Fibroblast of villous mesenchyme (primary cell): ENCODE results near the gene RNF17. TPM values are rescaled to one million over a fixed set of nuclear protein-coding genes. Genes with fewer than 3 reads are reported as not detected.

ENCODE experiments used
- DNase-seq: peaks from one replicate; pipeline ENCODE4 v3.0.0-alpha.2; 2010; ENCODE audit warnings: low read depth
- H3K4me3 ChIP-seq: 2 replicates; pipeline ENCODE4 v1.5.1; 2011; ENCODE audit warnings: low read depth, mild to moderate bottlenecking, low read length
- total RNA-seq: library from RNA; depleted of rRNA; stranded (reverse); fragments of >200 nt; gene quantifications from 2 replicates; pipeline ENCODE4 v1.2.3, GENCODE V29; 2012
- TF ChIP-seq, protein P1 (sequence below): IDR thresholded peaks from 2 replicates; pipeline ENCODE4 v1.5.1; 2012; ENCODE audit warnings: low read depth, mild to moderate bottlenecking, low read length; ENCODE audit not compliant: insufficient read depth

The RNF17 gene
- total RNA-seq, 1 donor = 0.86 TPM

DNA sequence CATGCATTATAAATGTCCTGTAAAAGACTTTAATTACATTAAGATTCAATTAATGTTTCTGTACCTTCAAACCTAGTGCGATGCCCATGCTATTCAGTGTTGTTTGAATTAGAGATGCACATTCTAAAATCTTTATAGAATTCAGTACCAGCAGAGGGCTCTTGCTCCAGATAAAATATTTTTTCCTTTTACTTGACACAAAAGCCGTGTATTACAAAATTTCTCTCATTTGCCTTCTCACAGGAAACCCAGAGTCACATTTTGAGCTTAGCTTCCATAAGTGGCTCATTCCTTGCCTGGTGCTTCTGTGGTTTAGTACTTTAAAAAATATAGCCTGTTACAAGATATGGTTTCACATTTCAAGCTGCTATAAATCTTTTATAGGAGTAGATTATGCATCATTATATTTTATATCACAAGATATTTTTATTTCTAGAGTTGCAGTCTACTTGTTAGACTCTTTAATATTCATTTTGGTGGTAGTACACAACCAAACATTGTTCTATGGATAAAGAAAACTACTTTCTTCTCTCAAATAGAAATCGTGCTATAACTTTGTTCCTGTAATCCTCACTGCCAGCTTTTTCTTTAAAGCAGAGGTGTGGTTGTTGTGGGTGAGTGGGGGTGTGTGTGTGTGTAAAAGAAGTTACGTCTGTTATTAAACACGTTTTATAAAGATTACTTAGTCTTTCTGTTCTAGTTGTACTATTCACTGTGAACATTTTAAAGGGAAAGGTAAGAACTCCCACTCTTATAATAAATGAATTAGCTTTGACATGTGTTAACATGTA lies 101.4 kb downstream of the RNF17 start:
- peak; percentile 21 for DNase-seq
- TF ChIP-seq, protein P1, sequence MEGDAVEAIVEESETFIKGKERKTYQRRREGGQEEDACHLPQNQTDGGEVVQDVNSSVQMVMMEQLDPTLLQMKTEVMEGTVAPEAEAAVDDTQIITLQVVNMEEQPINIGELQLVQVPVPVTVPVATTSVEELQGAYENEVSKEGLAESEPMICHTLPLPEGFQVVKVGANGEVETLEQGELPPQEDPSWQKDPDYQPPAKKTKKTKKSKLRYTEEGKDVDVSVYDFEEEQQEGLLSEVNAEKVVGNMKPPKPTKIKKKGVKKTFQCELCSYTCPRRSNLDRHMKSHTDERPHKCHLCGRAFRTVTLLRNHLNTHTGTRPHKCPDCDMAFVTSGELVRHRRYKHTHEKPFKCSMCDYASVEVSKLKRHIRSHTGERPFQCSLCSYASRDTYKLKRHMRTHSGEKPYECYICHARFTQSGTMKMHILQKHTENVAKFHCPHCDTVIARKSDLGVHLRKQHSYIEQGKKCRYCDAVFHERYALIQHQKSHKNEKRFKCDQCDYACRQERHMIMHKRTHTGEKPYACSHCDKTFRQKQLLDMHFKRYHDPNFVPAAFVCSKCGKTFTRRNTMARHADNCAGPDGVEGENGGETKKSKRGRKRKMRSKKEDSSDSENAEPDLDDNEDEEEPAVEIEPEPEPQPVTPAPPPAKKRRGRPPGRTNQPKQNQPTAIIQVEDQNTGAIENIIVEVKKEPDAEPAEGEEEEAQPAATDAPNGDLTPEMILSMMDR = peak; percentile 24
- H3K4me3 ChIP-seq = no peak overlapping the region

DNA sequence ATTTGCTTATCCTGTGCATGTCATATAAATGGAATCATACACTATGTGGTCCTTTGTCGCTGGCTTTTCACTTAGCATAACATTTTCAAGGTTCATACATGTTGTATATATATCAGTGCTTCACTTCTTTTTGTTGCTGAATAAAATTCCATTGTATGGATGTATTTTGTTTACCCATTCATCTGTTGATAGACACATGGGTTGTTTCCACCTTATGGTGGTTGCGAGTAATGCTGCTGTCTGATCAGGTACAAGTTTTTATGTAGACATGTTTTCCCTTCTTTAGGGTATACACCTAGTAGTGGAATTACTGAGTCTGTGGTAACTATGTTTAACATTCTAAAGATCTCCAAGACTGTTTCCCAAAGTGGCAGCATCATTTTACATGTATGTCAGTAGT lies 102.5 kb downstream of the RNF17 start:
- H3K4me3 ChIP-seq = no peak overlapping the region
- no peak for DNase-seq
- TF ChIP-seq, protein P1 = no peak

DNA sequence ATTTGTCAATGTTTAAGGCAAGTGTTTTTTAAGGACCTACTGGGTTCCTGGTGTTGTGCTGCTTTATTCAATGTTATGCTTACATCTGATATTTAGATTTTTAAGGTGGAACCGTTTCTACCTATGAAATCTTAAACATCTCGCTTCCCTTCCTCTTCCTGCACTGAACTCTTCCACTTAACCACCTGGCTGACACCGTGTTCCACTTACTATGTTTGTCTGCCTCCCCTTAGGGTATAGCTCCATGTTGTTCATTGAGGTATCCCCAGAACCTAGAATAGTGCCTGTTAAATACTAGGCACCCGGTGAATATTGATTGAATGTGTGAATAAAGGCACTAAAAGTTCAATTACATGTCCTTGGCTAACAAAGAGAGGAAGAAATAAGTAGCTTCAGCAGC lies 104.9 kb downstream of the RNF17 start:
- TF ChIP-seq, protein P1 = no peak
- no peak for DNase-seq
- no peak overlapping the region for H3K4me3 ChIP-seq

DNA sequence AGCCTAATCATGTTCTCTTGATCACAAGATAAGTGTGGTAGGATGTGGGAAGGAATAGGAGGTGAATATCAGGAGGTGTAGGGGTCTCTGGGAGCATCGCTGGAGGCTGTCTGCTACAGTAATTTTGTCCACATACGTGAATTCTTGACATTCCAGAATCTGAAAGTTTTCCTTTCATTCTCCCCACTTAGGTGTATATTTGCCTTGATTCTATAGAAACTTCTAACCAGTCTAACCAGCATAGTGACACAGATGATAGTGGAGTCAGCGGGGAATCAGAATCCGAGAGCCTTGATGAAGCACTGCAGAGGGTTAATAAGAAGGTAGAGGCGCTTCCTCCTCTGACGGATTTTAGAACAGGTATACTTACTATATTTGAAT lies 106.4 kb downstream of the RNF17 start:
- TF ChIP-seq, protein P1 = no peak
- DNase-seq = no peak
- no peak overlapping the region for H3K4me3 ChIP-seq

GRCh38 chr13:24875566-24875965 lies 111.6 kb downstream of the RNF17 start:
- H3K4me3 ChIP-seq = no peak overlapping the region
- TF ChIP-seq, protein P1 = no peak
- DNase-seq = peak; percentile 77

DNA sequence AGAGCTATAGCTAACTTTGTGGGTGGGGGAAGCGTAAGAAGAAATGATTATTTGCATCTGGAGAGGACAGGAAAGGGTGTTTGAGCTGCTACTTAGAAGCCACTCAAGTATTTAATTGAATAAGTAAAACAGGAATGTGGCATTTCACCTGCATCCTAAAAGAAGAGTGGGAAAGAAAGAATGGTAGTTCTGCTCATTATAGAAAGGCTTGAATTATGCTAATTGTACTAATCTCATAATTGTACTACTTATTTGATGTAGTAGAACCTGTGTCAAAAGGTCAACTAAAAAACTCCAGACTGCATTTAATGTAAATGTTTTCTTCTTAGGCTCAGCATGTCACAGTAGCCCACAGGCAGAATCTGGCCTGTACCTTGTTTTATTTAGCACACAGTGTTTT lies 113.6 kb downstream of the RNF17 start:
- no peak overlapping the region for H3K4me3 ChIP-seq
- no peak for DNase-seq
- TF ChIP-seq, protein P1 = no peak

DNA sequence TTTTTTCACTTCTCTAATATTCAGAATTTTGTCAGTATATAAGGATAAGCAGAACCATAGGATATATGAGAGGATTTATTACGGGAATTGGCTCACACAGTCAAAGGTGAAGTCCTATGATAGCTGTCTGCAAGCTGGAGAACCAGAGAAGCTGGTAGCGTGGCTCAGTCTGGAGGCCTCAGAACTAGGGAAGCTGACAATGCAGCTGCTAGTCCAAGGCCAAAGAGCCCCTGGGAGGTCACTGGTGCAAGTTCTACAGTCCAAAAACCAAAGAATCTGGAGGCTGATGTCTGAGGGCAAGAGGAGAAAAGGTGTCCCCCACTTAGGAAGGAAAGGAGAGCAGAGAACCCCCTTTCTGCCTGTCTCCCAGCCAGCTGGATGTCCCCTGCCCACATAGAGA lies 114.4 kb downstream of the RNF17 start:
- no peak overlapping the region for H3K4me3 ChIP-seq
- TF ChIP-seq, protein P1 = no peak
- no peak for DNase-seq
